Stimulated activated CD4-positive, alpha-beta T cell treated with anti-CD3 and anti-CD28 coated beads, Interleukin-15, amount 100 ng/mL, for 1 hour (primary cell): ENCODE results near the gene ARHGEF37.
"Not testable (repeated sequence)": the region's sequence is repeated elsewhere in the genome, so short reads cannot be mapped to it uniquely, and the experiment has no call there.

Experiments used
- DNase-seq, 2 donors: peaks; one replicate each; pipeline ENCODE4 v3.0.0-alpha.2; 2020; ENCODE audit warnings: low read depth in 1 of 2, low spot score in 1 of 2

The ARHGEF37 gene

GRCh38 chr5:149563466-149563865 lies 17.8 kb upstream of the ARHGEF37 start:
- no peak for DNase-seq

DNA sequence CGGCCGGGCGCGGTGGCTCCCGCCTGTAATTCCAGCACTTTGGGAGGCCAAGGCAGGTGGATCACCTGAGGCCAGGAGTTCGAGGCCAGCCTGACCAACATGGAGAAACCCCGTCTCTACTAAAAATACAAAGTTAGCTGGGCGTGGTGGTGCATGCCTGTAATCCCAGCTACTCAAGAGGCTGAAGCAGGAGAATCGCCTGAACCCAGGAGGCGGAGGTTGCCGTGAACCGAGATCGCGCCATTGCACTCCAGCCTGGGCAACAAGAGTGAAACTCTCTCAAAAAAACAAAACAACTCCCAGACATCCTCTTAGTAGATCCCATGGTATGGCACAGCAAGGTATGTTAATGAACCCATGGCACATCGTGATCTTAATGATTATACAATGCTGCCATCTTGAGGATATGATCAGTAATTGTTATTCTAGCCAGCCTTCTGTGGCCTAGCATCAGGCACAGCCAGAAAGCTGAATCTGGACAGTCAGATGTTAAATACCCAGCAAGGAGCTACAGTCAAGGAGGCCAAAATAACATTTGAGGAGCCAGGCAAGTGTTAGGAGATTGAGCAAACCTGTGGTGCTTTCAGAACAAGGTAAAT lies 16.7 kb upstream of the ARHGEF37 start:
- DNase-seq: not testable (repeated sequence)

GRCh38 chr5:149567226-149567625 lies 14.1 kb upstream of the ARHGEF37 start:
- DNase-seq: no peak

- DNase-seq: no peak
Observed at GRCh38 chr5:149572170-149572569, 9.1 kb upstream of the ARHGEF37 start.

DNA sequence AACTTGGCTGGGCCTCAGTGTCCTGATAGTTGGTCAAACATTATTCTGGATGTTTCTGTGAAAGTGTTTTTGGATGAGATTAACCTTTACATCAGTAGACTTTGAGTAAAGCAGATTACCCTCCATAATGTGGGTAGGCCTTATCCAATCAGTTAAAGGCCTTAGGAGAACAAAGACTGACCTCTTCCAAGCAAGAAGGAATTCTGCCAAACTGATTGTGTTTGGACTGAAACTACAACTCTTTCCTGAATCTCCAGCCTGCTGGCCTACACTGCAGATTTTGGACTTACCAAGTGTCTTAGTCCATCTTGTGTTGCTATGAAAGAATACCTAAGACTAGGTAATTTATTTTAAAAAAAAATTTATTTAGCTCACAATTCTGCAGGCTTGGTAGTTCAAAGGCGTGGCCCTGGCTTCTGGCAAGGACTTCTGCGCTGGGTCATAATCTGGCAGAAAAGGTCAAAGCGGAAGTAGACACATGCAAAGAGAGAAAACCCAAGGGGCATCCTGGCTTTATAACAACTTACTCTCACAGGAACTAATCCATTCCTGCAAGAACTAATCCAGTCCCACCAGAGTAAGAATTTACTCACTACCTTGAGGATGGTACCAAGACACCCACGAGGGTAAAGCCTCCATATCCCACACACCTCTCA lies 8.6 kb upstream of the ARHGEF37 start:
- no peak for DNase-seq

DNA sequence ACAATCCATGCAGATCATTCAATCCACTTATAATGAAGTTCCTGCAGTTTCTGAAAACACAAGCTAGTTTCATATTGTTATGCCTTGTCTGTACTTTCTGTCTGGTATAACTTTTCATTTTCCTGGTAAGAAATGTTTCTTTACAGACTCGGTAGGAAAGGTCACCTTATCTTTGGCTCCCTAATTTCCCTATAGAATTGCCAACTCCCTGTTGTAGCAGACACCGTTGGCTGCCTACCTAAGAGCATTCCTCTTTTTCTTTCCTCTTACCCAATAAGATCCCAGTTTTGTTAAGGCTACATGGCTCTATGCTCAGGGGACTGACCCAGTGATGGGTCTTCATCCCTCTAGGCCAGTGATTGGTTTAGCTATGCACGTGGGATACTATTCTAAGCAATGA lies 6.2 kb upstream of the ARHGEF37 start:
- no peak for DNase-seq

GRCh38 chr5:149576021-149576420 lies 5.3 kb upstream of the ARHGEF37 start:
- no peak for DNase-seq

DNA sequence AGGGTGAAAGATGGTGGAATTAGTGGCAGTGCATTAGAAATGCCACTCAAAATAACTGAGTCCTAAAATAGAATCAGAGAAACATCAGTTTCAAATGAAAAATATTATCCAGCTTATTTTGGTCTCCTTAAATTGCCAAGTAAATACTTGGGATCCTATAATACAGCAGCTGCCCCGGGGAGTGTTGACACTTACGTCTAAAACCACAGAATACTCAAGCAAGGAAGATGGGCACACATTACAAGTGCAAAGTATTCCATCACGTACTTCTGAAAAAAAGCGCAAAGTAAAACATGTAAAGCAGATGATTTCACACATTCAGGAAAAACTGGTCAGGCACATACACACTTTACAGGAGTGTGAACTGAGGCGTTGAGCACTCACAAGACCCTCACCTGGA lies 2.4 kb upstream of the ARHGEF37 start:
- DNase-seq: no peak

GRCh38 chr5:149580808-149581191 lies 498 bp upstream of the ARHGEF37 start:
- no peak for DNase-seq

DNA sequence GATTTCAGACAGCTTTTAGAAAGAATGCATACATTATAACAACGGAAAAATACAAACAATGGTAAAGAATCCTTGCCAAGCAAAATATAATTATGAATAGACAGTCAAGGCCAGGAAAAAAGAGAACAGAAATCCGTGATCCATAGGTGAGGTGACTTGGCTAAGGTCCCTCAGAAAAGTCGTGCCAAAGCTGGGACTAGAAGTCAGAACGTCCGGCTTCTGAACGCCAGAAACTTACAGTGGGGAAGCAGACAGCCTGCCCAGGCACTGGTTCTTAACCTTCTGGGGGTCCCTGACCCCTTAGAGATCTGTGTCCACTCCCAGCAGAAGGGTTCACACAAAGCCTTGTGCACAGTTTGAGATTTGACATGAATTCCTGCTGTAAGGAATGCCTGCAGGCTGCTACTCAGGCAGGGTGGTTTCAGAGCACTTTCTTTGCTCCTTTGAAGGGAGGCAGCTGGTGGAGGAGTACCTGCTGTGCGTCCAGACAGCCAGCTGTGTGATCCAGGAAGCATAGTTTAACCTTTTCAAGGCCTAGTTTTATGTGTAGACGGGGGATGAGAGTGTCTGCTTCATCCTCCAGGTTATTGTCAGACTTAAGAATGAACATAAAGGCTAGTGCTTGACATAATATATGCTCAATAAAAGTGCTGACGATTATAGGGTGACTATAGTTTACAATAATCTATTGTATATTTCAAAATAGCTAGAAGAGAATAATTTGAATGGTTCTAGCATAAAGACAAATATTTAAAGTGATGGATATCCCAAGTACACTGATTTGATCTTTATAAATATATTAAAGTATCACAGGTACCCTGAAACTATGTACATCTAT lies 852 bp downstream of the ARHGEF37 start:
- DNase-seq: no peak

GRCh38 chr5:149583394-149583793 lies 2.1 kb downstream of the ARHGEF37 start:
- no peak for DNase-seq

- no peak for DNase-seq
Observed at GRCh38 chr5:149584121-149584520, 2.8 kb downstream of the ARHGEF37 start.

GRCh38 chr5:149585910-149586309 lies 4.6 kb downstream of the ARHGEF37 start:
- no peak for DNase-seq

DNA sequence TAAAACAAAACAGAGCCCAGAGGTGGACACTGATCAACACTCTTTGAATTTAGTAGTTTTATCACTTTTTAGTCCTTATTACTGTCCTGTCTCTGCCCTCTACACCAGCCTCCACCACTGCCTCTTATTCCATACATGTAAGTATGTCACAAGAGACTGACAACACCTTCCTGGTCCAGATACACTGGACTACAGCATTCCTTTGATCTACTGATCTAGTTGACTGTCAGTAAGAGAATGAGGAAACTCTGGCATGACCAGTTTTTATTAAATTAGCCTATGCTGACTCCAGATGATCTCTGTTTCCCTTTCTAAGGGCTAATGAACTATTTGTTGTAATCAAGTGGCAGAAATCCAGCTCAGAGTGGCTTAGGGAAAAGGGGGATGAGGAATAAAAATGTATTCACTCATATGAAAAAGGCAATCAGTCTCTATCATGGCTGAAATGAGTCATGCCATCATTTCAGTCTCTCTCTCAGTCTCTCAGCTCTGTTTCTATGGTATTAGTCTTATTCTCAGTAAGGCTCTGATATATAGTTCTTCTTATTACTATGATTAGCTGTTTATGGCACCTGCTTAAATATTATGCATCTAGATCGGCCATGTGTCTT lies 5.5 kb downstream of the ARHGEF37 start:
- no peak for DNase-seq

DNA sequence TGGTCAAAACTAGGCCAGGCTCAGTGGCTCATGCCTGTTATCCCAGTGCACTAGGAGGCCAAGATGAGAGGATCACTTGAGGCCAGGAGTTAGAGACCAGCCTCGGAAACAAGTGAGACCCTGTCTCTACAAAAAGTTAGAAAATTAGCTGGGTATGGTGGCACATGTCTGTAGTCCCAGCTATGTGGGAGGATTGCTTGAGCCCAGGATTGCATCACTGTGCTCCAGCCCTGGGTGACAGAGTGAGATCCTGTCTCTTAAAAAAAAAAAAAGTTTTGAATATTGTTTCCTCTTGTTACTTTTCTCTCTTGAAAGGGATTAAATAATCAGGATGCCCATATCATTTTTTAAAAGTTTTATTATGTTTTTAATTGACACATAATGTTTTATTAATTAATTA lies 7.6 kb downstream of the ARHGEF37 start:
- no peak for DNase-seq

DNA sequence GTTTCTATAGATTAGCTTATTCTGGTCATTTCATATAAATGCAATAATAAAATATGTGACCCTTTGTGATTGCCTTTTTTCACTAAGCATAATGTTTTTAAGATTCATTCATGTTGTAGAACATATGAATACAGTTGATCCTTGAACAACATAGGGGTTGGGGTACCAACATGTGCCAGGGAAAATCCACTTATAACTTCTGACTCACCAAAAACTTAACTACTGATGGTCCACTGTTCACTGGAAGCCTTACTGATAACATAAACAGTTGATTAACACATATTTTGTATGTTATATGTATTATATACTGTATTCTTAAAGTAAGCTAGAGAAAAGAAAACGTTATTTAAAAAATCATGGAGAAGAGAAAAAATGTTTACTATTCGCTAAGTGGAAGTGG lies 12.1 kb downstream of the ARHGEF37 start:
- DNase-seq: no peak

DNA sequence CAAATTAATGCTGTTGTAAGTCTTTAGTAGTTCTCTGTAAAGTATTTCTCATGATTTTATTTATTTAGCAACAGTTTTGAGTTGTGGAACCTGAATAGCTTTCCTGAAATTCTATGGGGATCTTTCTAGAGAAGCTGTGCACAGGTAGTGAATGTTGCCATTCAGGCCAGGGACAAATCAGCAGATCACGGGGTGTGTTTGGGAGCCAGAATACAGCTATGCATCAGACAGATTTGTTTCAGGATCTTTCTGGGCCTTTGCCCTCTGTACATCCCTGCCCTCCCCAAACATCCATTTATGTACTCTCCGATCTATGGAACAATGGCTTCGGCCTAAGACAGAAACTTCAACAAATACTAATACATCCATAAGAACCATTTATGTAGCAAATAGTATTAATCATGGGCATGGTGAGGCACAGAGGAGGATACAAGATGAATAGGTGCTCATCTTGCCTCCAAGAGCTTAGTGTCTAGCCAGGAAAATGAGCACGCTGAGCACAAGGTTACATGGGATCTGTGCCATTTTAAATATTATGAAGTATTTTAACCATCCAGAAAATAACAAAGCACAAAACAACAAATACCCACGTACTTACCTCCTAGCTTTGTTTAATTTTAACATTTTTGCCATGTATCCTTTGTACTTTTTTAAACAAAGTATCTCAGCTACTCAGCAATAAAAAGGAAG lies 13.1 kb downstream of the ARHGEF37 start:
- no peak for DNase-seq

DNA sequence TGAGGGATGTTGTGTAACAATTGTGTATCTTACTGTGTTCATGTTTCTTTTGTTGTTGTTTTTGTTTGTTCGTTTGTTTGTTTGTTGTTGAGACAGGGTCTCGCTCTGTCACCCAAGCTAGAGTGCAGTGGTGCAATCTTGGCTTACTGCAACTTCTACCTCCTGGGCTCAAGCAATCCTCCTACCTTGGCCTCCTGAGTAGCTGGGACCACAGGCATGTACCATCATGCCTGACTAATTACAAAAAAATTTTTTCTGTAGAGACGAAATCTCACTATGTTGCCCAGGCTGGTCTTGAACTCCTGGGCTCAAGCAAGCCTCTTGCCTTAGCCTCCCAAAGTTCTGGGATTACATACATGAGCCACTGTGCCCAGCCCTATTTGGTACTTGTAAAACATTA lies 13.8 kb downstream of the ARHGEF37 start:
- DNase-seq: not testable (repeated sequence)

- DNase-seq: no peak
Observed at GRCh38 chr5:149596712-149597111, 15.4 kb downstream of the ARHGEF37 start.

- no peak for DNase-seq
Observed at GRCh38 chr5:149597618-149598017, 16.3 kb downstream of the ARHGEF37 start.

DNA sequence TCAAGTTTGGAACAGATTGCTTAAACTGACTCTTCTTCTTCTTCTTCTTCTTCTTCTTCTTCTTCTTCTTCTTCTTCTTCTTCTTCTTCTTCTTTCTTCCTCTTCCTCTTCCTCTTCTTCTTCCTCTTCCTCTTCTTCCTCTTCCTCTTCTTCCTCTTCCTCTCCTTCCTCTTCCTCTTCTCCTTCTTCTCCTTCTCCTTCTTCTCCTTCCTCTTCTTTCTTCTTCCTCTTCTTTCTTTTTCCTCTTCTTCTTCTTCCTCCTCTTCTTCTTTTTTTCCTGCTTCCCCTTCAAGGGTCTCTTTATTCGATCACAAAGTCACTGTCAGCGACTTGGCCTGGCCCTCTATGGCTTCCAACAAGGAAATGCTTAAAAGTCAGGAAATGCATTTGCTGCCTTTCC lies 16.9 kb downstream of the ARHGEF37 start:
- DNase-seq: not testable (repeated sequence)
